CD4-positive, alpha-beta T cell treated with Interleukin-15 for 4 hours (primary cell): ENCODE data around the gene PHETA1.
A peak's percentile ranks its signal among the peaks of the same experiment; 100 is the strongest.

Source experiments
- DNase-seq: peaks from one replicate; pipeline ENCODE4 v3.0.0-alpha.2; 2020; ENCODE audit warnings: low spot score

PHETA1 gene, protein sequence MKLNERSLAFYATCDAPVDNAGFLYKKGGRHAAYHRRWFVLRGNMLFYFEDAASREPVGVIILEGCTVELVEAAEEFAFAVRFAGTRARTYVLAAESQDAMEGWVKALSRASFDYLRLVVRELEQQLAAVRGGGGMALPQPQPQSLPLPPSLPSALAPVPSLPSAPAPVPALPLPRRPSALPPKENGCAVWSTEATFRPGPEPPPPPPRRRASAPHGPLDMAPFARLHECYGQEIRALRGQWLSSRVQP

DNA sequence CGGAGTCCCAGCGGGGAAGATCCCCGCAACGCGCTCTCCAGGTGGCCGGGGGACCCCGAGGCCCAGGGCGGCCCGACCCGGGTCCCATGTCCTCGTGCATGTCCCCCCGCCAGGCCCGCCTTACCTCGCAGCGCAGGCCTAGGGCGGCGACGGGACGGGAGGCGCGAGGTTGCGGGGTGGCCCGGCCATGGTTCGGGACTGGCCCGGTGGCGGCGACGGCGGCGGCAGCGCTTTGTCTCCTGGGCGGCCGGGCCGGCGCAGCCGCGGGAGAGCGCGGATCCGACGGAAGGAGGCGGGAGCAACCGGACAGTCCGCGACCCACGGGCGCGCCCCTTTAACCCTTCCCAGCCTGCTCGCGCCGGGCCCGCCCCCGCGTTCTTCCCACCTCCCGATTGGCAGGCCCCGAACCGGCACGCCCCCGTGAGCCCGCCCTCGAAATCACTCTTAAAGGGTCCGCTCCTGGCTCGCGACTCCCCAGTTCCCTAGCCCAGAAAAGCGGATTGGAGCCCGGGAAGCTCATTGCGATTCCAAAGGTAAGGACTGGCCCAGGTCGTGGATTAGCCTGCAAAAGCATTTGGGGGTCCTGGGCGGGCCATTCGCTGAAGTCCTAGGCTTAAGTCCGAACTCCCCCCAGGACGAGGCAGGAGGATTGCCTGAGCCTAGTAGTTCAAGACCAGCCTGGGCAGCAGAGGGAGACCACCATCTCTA, at the start of gene PHETA1:
Gene PHETA1 (minus strand): TSS at position 308 of the 708 bp plus-strand sequence. CDS start 5,668 bp downstream, outside the sequence.
- peak; percentile 72 for DNase-seq

- DNase-seq, result no peak
These were observed 49.6 kb upstream of the PHETA1 start for GRCh38 chr12:111418594-111418880.

DNA sequence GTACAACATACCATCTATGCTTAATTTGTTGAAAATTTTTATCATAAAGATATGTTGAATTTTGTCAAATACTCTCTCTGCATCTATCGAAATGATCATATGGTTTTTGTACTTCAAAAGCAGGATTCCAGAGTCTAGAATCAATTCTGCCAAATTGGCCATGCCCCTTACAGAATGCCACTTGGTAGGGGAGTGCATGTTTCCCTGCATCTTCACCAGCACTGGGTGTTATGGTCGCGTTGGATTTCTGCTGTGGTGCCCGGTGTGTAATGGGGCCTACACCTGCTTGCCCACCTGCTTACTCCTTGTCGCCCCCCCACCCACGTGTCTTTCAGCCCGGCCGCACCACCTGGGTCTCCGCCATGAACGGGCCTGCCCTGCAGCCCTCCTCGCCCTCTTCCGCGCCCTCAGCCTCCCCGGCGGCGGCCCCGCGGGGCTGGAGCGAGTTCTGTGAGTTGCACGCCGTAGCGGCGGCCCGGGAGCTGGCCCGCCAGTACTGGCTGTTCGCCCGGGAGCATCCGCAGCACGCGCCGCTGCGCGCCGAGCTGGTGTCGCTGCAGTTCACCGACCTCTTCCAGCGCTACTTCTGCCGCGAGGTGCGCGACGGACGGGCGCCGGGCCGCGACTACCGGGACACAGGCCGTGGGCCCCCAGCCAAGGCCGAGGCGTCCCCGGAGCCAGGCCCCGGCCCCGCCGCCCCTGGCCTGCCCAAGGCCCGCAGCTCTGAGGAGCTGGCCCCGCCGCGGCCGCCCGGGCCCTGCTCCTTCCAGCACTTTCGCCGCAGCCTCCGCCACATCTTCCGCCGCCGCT, 49.1 kb upstream of the PHETA1 start:
- DNase-seq, result no peak

DNA sequence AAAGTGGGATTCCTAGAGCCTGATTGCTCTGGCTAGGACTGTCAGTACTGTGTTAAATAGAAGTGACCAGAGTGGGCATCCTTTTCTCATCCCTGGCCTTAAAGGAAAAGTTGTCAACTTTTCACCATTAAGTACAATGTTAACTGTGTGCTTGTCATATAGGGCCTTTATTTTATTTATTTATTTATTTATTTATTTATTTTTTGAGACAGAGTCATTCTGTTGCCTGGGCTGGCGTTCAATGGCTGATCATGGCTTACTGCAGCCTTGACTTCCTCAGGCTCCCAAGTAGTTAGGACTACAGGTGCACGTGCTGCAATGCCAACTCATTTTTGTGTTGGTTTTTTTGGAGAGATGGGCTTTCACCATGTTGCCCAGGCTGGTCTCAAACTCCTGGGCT, 48.4 kb upstream of the PHETA1 start:
- no peak for DNase-seq

GRCh38 chr12:111414711-111415252, 45.9 kb upstream of the PHETA1 start:
- DNase-seq, result no peak

DNA sequence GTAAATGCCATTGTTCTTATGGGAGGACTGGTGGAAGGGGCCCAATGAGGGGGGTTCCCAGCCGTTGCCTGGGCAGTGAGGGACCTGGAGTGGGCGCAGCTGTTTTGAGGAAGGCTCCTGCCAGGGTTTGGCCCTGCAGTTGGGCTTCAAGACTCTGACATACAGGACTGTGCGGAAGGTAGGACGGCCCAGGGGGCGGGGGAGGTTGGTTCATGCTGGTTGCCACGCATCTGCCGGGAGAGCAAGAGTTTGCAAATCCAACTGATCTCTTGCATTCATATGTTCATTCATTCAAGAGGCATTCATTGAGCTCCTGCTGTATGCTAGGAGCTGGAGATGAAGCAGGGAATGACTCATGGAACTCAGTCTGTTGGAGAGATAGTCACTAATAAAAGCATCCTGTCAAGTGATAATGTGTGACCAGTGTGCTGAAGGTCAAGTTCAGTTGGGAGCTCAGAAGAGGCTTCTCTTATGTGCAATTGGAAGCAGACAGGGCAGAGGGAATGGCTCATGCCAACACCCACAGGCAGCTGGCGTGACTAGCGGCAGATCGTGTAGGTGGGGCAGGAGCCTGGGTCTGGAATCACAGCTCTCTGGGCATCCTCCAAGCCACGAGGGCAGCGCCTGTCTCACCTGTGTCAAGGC, 44.7 kb upstream of the PHETA1 start:
- no peak for DNase-seq

- DNase-seq, result no peak
These were observed 44.0 kb upstream of the PHETA1 start for GRCh38 chr12:111412830-111413441.

- DNase-seq, result no peak
These were observed 43.3 kb upstream of the PHETA1 start for GRCh38 chr12:111412007-111412829.

DNA sequence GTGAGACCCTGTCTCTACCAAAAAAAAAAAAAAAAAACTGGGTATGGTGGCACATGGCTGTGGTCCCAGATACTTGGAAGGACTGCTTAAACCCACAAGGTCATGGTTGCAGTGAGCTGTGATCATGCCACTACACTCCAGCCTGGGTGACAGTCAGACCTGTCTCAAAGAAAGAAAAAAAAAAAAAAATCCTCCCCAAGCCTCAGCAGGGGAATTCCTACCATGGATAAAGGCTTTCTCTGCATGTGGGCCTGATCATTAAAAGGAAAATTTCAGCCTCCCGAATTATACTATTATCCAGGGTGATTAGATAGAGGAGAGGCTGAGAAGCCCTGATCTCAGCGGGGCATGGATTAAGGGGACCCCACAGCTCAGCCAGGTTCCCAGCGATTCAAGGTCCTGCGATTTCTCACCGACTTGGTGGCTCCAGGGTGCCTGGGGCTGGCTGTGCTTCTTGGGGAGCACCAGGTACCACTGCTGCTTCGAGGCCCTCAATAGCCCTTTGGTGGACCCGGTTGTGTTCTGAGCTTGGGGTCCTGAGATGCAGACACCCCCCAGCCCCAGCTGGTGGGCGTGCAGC, 42.4 kb upstream of the PHETA1 start:
- peak; percentile 54 for DNase-seq

DNA sequence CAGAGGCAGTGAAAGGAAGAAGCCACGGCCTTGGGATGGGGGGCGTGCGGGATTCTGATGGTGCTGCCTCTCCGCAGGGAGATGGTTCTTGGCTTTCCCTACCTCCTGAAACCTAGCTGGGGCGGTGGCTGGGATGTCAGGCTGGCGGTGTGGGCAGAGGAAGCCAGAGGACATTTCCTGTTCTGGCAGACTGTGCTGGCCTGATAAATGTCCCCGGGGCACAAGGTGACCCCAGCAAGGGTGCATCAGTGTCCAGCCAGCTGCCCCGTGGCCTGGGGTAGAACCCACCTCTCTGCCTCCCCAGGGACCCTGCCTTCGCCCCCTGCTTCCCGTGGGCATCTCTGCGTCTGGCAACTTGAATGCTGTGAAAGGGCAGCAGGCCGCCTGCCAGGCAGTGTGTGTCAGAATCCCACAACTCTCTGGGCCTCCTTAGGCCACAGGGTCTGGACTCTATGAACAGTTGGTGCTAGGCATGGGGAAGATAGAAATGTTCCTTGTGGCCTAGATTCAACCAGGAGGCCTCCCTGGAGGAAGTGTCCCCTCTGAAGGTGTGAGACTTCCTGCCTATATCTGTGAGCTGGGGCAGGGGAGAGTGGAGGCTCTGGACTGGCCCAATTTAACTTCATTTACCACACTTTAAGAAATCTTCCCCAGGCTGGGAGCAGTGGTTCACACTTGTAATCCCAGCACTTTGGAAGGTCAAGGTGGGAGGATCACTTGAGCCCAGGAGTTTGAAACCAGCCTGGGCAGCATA, 41.7 kb upstream of the PHETA1 start:
- DNase-seq, result no peak

- DNase-seq, result no peak
These were observed 41.0 kb upstream of the PHETA1 start for GRCh38 chr12:111409780-111410430.

DNA sequence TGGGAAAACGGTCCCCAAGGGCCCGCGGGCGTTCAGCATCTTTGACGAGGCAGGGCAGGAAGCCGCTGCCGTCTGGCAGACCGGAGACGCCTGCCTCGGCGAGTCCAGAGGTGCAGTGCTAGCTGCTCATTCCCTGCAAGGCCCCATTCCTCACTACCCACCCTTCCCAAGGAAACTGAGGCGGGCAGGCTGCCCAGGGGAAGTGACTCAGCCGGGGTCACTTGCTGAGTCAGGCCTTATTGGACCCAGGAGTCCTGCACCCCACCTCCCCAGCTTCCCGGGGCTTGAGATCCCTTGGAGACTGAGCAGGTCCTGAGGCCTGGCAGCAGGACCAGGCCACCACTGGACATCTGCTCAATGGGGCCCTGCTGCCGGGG, 40.5 kb upstream of the PHETA1 start:
- no peak for DNase-seq

DNA sequence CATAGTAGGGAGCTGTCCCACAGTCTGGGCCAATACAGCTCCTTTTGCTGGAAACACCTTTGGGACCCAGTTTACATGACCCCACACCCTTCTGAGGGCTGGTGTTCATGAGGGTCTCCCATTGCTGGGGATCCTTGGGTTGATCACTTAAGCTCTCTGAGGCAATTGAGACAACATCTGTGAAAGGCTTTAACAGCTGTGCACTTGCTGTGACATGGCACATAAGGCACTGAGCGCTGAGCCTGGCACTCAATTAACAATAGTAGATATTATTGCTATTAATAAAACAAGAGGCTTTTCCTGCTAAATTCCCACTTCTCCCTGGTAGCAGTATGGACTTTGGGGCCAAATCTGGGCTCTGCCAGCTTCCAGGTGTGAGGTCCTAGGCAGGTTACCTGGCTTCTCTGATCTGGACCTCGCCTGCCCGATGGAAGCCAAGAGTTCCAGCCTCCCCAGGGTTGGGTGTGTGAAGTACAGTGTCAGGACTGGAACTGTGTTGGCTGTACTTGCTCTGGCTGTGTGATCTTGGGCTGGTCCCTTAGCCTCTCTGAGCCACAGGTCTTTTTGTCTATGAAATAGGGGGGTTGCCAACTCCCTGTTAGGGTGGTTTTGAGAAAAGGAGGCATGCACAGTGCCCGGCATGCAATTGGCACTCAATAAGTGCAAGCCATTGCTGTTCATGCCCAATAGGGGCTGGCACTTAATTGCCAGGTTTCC, 39.9 kb upstream of the PHETA1 start:
- no peak for DNase-seq

- no peak for DNase-seq
These were observed 39.2 kb upstream of the PHETA1 start for GRCh38 chr12:111408116-111408440.

GRCh38 chr12:111407377-111408115, 38.7 kb upstream of the PHETA1 start:
- no peak for DNase-seq

DNA sequence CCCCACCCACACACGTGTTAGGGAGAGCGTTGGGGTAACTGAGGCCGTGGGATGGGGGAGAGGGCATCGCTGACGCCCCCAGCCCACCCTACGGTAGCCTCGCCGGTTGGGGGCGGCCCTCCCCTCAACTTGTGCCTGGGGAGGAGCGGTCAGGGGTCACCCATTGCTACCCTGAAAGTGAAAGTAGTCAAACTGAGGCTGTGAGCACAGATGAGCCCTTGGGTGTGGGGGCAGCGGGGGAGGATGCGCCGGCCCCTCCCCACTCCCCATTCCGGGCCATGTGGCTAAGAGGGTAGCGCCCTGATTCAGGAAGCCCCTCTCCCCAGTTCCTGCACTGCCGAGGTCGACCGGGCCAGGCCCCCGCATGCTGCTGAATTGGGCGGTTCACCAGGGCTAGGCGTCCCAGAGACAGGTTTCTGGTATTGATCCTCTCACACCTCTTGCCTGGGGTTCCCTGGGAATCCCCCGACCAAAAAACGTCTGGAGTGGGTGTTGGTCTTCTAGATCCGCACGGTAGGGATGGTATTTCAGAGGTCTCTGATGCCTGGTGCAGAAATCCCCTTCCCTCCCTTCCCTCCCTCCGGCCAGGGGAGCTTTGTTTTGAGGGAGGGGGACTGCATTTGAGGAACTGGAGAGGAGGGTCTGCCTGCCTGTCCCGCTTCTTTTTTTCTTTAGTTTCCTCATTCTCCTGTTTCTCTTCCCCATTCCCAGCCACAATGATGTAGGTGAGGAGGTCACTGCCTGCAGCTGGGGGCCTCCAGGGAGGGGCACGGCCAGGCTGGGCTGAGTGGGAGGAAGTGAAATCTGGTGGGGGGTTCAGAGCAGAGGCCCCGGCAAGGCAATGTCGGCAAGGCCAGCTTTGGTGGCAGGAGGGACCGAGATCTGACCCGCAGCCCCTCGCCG, 37.8 kb upstream of the PHETA1 start:
- peak; percentile 48 for DNase-seq

- no peak for DNase-seq
These were observed 37.1 kb upstream of the PHETA1 start, which contains the start of gene SH2B3 for GRCh38 chr12:111405859-111406473. Gene SH2B3 (plus strand): TSS chr12:111405923. CDS start chr12:111418146, 12,223 bp downstream.
